Limb (tissue), 2 donors: Measurements from ENCODE around the gene PPP1R1C.

ENCODE experiments used
- DNase-seq, 2 donors: peaks; one replicate each; pipeline ENCODE4 v3.0.0-alpha.2; 2016; ENCODE audit errors: extremely low spot score in 2 of 2

PPP1R1C gene

DNA sequence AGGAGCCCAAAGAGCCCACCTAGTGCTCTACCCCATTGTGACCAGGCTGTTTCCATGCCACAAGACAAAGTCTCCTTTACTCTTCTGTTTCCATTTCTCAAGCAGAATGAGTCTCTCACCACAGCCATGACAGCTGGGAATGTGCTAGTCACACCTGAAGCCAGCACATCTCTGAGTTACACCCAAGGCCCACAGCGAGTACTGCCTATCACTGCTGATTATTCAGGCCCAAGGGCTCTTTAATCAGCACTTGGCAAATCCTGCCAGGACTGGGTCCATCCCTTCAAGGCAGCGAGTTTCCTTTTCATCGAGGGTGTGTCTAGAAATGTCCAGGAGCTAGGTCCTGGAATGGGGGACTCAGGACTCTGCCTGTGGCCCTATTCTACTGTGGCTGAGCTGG, 14.6 kb upstream of the PPP1R1C start:
- no peak for DNase-seq

DNA sequence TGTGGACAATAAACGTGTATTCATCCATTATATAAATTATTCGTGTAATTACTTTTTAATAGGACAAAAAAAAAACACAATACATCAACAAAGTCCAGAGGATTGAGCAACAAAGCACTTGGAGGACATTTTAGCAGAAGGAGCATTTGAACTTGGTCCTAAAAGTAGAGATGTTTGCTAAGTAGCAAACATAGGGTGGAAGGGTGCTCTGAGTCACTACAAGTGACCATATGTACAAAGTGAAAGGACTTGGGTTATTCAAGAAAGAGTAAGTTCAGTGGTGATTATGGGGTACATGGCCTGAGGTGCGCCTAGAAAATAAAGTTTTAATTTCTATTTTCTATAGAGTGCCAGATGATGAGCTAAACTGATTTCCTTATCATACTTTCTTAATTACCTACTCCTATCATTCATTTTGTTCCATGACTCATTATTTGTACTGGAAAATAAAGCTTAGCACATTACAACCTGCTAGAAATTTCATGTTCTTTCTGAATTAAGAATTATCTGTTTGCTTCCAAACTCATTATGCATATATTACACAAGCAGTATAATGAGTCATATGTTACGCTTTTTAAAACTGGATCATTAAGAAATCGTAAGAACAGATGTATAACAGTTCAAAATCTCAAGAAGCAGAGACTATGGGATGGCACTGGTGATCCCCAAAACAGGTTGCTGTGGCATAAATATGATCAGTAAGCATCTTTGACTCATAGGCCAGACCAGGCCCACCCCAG, 13.1 kb upstream of the PPP1R1C start:
- no peak for DNase-seq

DNA sequence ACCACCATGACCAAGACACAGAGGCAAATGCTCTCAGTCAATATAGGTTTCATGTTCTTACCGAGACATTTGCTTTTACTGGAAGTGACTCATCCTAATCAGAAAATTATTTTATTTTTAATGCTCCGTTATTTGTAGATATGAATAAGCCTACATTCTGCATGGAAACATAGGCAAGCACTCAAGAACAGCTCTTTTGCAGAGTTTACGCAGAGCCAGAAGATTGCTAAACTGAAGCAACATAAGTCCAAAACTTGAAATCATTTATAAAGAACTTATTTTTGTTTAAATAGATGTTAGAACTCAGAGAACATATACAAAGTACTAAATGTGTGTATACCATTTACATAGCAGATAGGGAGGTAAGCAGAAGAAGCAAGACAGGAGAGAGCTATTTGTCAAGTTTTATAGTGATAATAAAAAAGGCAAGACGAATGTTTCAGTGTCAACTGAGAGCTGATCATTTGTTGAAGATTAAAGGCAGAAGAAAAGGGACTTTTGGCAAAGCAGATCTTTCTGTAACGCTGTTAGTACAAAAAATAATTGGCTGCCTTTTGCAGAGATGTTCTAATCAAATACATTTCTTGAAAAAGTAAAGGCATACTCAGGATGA, 12.4 kb upstream of the PPP1R1C start:
- DNase-seq, result no peak

DNA sequence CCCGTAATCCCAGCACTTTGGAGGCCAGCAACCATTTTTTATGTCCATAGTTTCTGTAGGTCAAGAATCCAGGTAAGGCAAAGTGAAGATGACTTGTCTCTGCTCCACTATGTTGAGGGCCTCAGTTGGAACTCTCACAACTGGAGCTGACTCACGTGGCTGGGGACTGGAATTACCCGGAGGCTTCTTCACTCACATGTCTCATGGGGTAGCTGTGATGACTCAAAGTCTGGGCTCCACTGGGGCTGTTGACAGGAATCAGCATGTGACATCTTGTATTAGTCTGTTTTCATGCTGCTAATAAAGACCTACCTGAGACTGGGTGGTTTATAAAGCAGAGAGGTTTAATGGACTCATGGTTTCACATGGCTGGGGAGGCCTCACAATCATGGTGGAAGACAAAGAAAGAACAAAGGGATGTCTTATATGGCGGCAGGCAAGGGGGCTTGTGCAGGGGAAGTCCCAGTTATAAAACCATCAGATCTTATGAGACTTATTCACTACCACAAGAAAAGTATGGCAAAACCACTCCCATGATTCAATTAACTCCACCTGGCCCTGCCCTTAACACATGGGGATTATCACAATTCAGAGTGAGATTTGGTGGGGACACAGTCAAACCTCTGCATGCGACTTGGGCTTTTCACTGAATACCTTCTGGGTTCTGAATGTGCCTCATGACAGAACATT, 7.8 kb upstream of the PPP1R1C start:
- no peak for DNase-seq

DNA sequence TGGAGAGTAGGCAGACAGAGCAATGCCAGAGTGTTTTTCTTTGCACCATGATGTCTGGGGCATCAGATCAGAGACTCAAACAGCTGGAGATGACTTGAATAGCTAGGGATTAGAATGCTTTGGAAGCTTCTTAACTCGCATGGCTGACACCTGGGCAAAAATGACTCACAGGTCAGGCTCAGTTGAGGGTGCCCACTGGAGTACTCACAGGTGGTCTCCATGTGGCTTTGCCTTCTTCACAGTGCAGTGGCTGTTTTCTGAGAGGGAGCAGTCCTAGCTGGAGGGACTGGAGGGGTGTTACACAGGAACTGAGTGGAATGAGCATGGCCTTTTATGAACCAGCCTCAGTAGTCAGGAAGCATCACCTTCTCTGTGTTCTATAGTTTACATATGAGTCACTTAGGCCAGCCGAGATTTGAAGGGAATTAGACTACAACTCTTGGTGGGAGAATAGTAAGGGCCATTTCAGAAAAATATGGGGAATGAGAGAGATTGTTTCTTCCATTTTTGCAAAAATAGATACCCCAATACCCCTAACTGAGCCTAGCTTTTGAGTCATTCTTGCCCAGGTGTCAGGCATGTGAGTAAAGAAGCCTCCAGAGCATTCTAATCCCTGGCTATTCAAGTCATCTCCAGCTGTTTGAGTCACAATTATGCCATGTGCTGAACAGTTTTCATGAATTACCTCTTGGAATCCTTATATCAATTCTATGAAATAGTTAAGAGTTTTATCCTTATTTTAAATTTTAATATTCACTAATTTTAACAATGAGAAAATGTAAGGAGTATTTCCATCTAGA, 7.1 kb upstream of the PPP1R1C start:
- DNase-seq, result no peak

DNA sequence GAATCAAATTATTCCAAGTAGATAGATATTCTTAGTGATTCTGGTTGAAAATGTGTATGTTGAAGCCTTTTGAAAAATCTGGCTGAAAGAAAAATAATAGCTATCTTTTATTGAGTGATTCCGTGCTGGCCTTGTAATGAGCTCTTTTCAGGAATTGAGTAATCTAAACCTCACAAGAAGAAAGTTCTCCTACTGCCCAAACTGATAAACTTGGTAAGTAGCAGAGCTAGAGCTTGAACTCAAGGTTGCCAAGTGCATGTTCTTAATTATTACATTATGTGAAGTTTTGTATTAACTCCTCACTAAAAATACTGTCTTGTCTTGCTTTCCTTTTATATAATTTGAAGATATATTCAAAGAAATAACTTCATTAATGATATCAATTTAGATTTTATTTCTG, 1.6 kb upstream of the PPP1R1C start:
- no peak for DNase-seq

DNA sequence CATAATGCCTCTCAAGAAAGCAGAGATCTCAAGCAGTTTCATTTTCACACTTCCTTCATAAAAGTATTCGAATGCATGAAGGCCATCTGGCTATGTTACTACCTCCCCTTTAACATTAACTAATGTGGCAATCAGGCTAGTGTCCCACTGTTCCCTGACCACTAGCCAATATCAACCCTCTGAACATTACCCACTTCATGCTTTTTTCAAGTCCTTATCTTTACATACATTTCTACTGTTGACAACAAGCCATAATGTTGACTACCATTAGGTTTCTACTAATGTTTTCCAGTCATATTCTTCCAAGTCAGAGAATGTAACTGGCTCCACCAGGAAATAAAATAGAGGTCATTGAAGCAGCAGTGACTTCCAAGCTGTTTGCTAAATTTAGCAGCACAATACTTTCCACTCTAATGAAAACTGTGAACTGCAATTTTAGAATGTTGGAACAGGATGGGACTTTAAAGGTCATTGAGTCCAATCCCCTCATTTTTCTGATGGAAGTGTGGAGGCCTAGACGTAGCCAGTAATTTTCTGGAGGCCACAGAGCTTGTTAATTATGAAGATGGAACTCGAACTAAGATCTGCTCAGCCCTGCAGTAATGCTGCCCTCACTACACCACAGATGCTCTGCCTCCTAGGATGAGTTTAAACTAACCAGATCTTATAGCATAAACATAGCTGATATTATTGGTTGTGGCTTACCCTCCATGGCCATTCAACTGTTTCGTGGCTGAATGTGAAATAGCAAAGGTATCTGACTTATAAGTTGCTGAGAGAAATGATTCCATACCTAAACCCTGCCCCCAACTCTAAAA, 630 bp upstream of the PPP1R1C start:
- no peak for DNase-seq

DNA sequence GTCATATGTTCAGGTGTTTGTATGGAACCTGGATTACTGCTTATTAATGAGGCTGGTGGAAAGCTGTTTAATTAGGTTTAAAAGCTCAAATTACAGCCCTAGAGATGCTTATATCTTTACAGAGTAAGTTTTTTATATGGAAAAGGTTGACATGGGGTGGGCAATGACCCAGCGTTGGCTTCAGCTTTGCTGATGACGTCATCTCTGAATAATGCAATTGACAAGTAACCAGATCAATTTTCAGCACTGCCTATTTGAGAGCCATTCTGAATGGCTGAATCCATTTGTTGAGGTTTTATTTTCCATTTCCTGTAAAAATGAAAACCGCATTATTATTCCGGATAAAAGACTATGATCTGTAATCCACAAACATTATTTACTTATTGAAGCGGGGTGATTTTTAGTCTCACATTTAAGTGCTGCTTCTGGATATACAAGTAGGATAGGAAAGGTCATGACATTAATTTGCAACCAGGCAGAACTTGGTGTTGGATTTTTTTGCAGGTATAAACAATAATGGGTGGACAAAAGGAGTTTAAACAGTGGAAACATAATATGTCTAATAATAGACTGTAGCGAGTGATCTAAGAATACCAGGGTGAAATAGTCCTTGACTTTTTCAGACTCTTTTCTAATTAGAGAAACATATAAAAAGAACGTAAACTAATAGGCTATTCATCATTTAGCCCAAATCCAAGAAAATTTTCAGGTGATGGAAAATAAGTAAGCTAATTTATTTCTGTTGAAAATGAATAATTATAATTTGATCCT, 2.7 kb downstream of the PPP1R1C start:
- no peak for DNase-seq

DNA sequence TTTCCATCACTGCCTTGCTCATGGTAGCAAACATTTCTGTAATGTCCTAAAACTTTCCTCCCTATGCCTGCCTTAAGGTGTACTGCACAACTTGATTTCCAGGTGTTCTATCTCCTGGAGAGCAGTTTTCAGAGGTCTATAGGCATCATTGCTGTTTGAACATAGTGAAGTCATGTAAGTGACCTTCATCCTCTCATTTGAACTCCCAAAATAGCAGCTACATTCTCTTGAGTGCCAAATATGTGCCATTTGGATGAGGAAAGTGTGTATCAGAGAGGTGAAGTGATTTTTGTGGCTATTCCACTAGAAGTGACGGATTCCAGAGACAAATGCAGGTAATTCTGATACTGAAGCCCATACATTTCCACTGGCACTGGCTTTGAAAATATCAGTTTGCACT, 3.4 kb downstream of the PPP1R1C start:
- DNase-seq, result no peak

DNA sequence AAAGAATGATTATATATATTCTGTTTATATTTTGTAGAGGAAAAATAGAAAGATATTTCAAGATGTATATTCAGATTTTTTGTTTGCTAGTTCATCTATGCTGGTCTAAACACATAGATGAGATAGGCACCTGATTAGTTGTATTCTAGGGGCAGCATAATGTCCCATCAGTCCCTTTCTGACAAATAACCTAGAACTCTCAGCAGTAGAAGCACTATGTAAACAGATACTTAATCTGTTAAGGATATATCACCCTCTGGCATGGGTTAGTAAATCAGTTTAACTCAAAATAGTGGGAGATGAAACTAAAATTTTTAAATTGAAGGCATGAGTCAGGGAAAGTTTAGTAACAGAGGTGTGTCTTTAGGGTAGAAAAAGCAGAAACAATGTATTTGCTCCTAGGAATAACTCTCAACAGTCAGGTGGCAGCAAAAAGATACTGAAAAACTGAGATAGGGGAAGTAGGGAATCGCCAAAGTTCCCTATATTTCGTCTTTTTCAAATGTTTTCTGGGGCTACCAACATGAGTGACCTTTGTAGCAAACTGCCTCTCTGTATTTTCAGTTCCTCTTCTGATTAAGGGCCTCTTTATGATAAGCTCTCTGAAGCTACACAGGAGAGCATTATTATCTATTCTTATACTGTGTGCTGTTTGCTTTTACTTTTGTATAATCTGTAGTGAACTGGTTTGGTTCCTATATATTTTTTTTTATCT, 5.7 kb downstream of the PPP1R1C start:
- DNase-seq, result no peak

DNA sequence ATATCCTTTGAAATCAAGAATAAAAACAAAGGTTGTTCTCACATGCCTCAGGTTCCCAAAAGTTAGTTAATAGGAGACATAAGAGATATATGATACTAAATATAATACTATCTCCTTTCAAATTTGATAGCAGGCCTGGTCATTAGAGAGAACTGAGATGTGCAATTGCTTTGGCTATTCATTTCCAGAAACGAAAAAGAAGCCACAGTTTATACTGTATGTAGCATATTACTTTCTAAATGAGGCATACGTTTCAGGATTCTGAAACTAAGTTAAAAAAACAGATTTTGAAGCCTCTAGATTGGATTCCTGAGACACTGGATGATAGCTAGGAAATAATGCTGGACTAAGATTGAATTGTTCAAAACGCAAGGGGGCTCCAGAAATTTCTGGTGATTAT, 7.1 kb downstream of the PPP1R1C start:
- DNase-seq, result no peak

DNA sequence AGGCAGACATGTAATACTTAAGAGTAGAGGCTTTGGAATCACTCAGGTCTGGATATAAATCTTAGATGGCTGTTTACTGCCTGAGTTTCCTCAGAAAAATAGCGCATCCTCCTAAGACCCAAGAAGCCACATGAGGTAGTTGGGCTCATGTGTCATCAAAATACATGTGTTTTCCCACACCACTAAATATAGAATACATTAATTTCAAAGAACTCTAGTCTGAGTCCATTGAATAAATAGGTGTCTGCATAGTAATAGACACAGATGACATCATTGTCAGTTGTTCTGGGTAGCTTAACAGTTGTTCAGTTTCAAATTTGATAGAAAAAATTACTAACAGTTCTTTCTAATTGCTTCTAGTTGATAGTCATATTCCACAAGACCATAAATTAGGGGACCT, 9.6 kb downstream of the PPP1R1C start:
- DNase-seq, result no peak

DNA sequence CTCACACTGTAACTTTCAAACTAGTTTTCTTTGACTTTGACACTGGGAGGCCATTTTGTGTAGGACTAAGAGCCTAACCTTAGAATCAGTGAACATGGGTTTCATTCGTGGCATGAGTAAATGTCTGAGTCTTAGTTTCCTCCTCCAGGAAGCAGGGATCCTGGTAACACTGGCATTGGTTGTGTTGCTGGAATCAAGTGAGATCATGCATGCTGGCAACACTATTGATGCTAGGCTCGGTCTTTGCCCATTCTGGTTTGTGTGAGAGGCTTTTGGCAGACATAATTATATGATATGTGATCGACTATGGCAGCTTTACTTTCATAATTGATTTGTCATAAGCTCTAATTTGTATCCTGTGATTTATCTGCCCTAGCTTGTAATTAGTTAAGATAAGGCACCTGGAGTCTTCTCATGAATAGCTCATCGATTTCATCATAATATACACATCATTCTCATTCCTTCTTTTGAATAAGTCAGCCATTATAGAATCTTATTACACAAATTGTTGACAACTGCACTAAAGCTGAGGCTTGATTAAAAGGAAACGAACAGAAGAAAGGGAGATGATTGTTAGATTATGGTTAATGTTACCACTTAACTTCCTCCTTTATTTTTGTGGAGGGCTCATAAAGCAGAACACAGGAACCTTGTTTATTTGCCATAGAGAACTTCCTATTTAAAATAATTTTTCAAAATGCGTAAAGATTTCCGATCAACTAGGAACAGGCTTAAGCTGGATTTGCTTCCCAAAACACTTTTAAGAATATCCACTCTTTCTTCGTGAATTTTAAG, 12.6 kb downstream of the PPP1R1C start:
- DNase-seq, result no peak

DNA sequence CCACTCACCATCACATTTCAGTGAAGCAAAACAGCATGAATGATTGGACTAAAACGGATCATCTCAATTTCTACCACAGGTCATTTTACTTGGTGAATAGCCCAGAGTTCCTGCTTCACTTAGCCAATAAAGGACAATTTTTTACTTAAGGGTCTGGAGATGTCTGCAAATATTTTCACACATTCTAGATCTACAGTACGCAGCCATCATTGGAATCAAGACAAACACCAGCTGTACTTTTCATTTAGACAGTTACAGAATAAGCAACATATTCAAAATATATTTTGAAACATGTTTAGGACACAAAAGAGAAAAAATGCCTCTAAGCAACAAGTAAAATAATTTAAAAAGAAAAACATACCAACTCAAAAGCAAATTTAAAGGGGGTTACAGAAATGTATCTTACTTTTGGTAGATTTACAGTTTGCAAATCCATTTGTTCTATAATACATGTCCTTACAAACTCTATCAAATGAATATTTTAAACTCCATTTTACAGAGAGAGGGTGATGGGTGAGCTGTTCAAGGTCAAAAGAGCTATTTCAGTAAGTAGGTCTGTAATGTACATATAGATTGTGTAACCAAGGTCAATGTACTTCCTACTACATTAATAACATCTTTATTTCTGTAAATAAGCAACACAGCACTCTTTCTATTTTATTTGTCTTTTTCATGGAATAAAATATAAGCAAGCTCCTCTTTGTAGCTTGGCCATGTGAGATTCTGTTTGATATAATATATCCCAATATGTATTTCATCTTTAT, 13.4 kb downstream of the PPP1R1C start:
- DNase-seq, result no peak

DNA sequence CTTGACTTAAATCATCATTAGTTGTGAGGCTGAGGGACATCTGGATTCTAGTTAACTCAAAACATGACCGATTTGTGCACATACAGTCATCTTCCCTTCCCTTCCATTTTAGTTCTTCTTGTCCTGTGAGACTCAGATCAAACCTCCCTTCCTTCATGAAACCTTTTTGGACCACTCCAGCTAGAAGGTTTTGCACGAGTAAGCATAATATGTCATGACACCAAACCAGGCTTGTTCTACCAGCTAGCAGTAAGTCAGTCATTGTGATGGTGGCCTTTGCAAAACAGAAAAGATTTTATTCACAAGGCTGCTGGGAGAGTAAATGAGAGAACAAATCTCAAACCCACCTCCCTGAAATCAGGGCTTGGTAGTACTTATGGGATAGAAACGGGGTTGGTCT, 14.3 kb downstream of the PPP1R1C start:
- no peak for DNase-seq

DNA sequence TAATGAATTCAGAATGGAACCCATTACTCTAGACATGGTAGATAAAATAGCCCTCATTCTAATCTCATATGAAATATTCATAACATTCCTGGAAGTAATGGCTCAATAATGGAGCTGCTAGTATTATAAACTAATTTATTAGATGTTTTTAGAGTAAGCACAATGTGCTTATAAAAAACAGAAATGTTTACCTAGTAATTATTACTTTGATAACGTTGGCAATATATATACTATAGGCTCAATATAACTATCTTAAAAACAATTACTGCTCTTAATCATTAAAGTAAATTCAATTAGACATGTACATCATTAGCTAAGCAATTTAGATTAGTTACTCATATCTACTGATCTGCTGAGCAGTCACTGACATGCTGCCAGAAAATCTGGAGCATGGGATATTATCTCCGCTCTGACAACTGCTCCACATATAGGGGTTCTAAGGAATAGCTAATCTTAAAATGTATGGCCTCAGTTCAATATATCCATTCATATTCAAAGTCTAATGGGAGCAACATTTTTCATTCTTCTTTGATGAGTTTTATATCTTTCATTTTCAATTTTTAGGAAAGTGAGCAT, 19.4 kb downstream of the PPP1R1C start:
- no peak for DNase-seq

DNA sequence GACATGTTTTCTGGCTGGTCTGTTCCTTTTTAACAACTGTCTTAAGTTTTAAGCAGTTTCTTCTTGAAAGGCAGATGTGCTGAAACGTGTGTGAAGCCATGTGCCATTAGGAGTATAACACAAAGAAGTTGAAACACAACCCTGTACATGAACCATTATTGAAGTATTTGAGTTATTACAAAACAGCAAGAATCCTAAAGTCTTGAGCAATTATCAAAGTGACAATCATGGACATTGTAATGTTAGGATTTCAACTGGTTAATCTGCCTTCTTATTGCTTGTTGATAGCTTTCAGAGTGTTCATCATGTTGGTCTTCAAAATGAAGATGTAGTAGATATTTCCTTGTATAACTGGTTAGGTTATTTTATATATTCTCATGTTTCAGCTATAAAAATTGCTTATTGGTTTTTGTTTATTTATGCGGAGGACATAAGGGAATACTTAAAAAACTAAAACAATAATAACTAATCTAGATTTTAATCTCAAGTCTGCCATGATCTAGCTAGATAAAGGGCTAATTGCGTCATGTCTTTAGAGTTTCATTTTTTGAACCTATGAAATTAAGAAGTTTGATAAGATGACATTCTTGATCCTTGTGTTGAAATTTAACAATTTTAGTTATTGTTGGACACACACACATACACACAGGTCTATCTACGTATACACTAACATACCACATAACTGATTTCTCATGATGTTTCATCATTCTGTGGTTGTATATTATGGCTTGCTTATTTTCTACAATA, 21.1 kb downstream of the PPP1R1C start:
- DNase-seq, result no peak
